ENCODE data around the gene MAMLD1. TPM values are rescaled to one million over a fixed set of nuclear protein-coding genes. Genes with fewer than 3 reads are reported as not detected.

Gene MAMLD1
- total and polyA plus RNA-seq, 2 of the 8 experiments (the other 6 are each of a cell fraction or from before 2014, with no cell fraction given): 0.09 to 0.26 TPM

GRCh38 chrX:150450519-150451177, 87.5 kb downstream of the MAMLD1 start:
- WGBS, 2 experiments (ENCODE audit: extremely low coverage in 1 of 2, insufficient coverage in 1 of 2, insufficient read length in 1 of 2, insufficient replicate concordance in 2 of 2, low coverage in 1 of 2, low lambda C conversion rate in 2 of 2, missing lambda C conversion rate in 1 of 2): 83% methylated on average over 2 of the region's 5 CpGs; no CpG with 5 or more reads in 1 of the 2 experiments
- no peak for FAIRE-seq
- H3K23ac ChIP-seq (ENCODE audit: insufficient read length): no peak overlapping the region

More at GRCh38 chrX:150450519-150451177, 87.5 kb downstream of the MAMLD1 start:
- Histone ChIP-seq H2AFZ (ENCODE audit: low read length) (no peak overlapping the region), H4K20me1 (replicated peaks in 1 of 2; ENCODE audit: control insufficient read depth in 1 of 2, insufficient read depth in 2 of 2, low read length in 2 of 2) (no peaks in the 10 kb centered on the region), H3K14ac (ENCODE audit: insufficient read length) (no peak overlapping the region), H3K4ac (replicated peaks; ENCODE audit: insufficient read length, low read depth, low read length) (no peak overlapping the region), H2BK120ac (replicated peaks; ENCODE audit: low read depth, low read length) (no peak overlapping the region), H3K9me3 (ENCODE audit: insufficient read depth in 2 of 2, low read depth in 1 of 2, low read length in 1 of 2) (no peaks in the 10 kb centered on the region), H2BK5ac (ENCODE audit: low read depth, low read length) (no peak overlapping the region), H3K27me3 (replicated peaks in 1 of 4; ENCODE audit: control insufficient read depth in 3 of 4, extremely low read depth in 1 of 4, insufficient read depth in 3 of 4, low read length in 3 of 4) (no peaks in the 10 kb centered on the region), H2BK15ac (ENCODE audit: low read length) (no peak overlapping the region), H3K4me1 (replicated peaks in 1 of 4; ENCODE audit: control insufficient read depth in 3 of 4, insufficient read depth in 4 of 4, low read length in 3 of 4) (no peaks in the 10 kb centered on the region), H3K56ac (replicated peaks; ENCODE audit: insufficient read length, low read depth, low read length) (no peak overlapping the region), H4K5ac (ENCODE audit: insufficient read length, low read depth, low read length) (no peak overlapping the region), H3K18ac (ENCODE audit: extremely low read depth, low read length) (no peak overlapping the region), H4K91ac (replicated peaks; ENCODE audit: insufficient read length, low read length) (no peak overlapping the region), H3K4me2 (ENCODE audit: insufficient read depth in 1 of 2, low read depth in 2 of 2, low read length in 2 of 2) (no peak overlapping the region), H3K36me3 (ENCODE audit: control insufficient read depth in 2 of 4, insufficient read depth in 4 of 4, low read length in 3 of 4) (no peaks in the 10 kb centered on the region), H2AK5ac (ENCODE audit: low read depth, low read length) (no peak overlapping the region), H3K9ac (replicated peaks in 1 of 4; ENCODE audit: extremely low read depth in 1 of 4, low read depth in 3 of 4, low read length in 3 of 4) (no peak overlapping the region), H3K79me2 (ENCODE audit: control insufficient read depth in 1 of 2, insufficient read depth in 2 of 2, low read length in 2 of 2) (no peaks in the 10 kb centered on the region), H3K79me1 (ENCODE audit: low read depth, low read length) (no peaks in the 10 kb centered on the region), H3K4me3 (ENCODE audit: extremely low read depth in 1 of 4, insufficient read depth in 2 of 4, low read depth in 3 of 4, low read length in 4 of 4) (no peak overlapping the region), H2BK20ac (ENCODE audit: low read length) (no peak overlapping the region), H3K23me2 (ENCODE audit: low read depth, low read length) (no peaks in the 10 kb centered on the region; the same call in 1 of the 2 replicates), H3K27ac (ENCODE audit: low read depth, low read length) (no peak overlapping the region), H4K8ac (ENCODE audit: extremely low read depth, insufficient read depth, low read length) (no peak overlapping the region), H2BK12ac (ENCODE audit: low read depth, low read length) (no peak overlapping the region)
- CTCF ChIA-PET (ENCODE audit: partially characterized antibody): interaction anchor here (0.6 to 3.6 kb wide), 13 partner anchors 16 to 611 kb away, joined by 3 to 15 read pairs (median 3); no protein-coding TSS in a partner anchor
- POLR2A ChIA-PET (ENCODE audit: partially characterized antibody): no interaction called here
- no peak for DNase-seq (ENCODE audit: low read depth in 1 of 2, low spot score in 2 of 2)
- no peak for TF ChIP-seq SUZ12 (IDR thresholded peaks at IDR 0.05; ENCODE audit: low read length)
- TF ChIP-seq ZNF274 (IDR thresholded peaks at IDR 0.05; ENCODE audit: borderline replicate concordance, extremely low read depth, low read length): no peak
- no peak for TF ChIP-seq CTBP2 (IDR thresholded peaks at IDR 0.05; ENCODE audit: borderline replicate concordance, insufficient read depth, insufficient read length, low read length)
- TF ChIP-seq ASH2L (IDR thresholded peaks at IDR 0.05; ENCODE audit: low read length): no peak
- no peak for TF ChIP-seq SP4 (IDR thresholded peaks at IDR 0.05; ENCODE audit: low read length)
- no peak for TF ChIP-seq GABPA (IDR thresholded peaks at IDR 0.05; ENCODE audit: borderline replicate concordance, insufficient read depth, low read length)
- no peak for TF ChIP-seq BCL11A (IDR thresholded peaks at IDR 0.05; ENCODE audit: low read depth in 2 of 2, low read length in 2 of 2)
- no peak for TF ChIP-seq EGR1 (IDR thresholded peaks at IDR 0.05; ENCODE audit: borderline replicate concordance, low read depth, low read length)
- TF ChIP-seq CEBPB (IDR thresholded peaks at IDR 0.05; ENCODE audit: low read depth, low read length): no peak
- TF ChIP-seq, protein P1, sequence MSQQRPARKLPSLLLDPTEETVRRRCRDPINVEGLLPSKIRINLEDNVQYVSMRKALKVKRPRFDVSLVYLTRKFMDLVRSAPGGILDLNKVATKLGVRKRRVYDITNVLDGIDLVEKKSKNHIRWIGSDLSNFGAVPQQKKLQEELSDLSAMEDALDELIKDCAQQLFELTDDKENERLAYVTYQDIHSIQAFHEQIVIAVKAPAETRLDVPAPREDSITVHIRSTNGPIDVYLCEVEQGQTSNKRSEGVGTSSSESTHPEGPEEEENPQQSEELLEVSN (IDR thresholded peaks at IDR 0.05): no peak
